HepG2 (cell line): Measurements from ENCODE around the gene NDE1. TPM values are rescaled to one million over a fixed set of nuclear protein-coding genes. Genes with fewer than 3 reads are reported as not detected.

Source experiments
- ATAC-seq: fragments of 200-7000 bp; cut with Tn5 transposase; 3 replicates; pipeline ENCODE4 v1.9.1; 2020; ENCODE audit warnings: mild to moderate bottlenecking, moderate library complexity
- BruUV-seq: library from RNA; stranded (reverse); fragments of 400-500 nt; replicated peaks from 2 replicates; lab custom pipeline; 2021; lab: Mats Ljungman, UMichigan
- CTCF ChIA-PET: fragments of 300-600 bp; formaldehyde crosslinking; extraction: SDS; loops from one replicate; lab custom pipeline; 2021; ENCODE audit warnings: low total read pairs, inconsistent platforms, low intra/inter-chr PET ratio; lab: Yijun Ruan, JAX
- POLR2A ChIA-PET: fragments of 350-600 bp; sonication (Branson Sonifier 250); formaldehyde crosslinking; loops from one replicate; lab custom pipeline; 2020; ENCODE audit warnings: antibody characterized with exemption, inconsistent platforms; lab: Yijun Ruan, JAX
- DNase-seq: peaks from one replicate; pipeline ENCODE4 v3.0.0-alpha.2; 2015; ENCODE audit warnings: low spot score
- FAIRE-seq: peaks from 3 replicates; lab custom pipeline; 2011; peaks lifted over from hg19 to GRCh38; lab: Jason Lieb, UNC
- H2AFZ ChIP-seq: one replicate; pipeline ENCODE4 v1.6.1; 2011; ENCODE audit warnings: low read length, inconsistent platforms
- H3K27ac ChIP-seq: fragments of 300-600 bp; 3 replicates; pipeline ENCODE4 v1.8.0; 2011; ENCODE audit warnings: mixed run types, mild to moderate bottlenecking, mixed read lengths, low read length, inconsistent platforms; ENCODE audit not compliant: insufficient read depth; ENCODE audit errors: extremely low read length
- H3K27me3 ChIP-seq, 2 experiments: fragments of 200-600 bp in 1 of 2; 2 replicates in 1 of 2; 3 replicates in 1 of 2; pipeline versions ENCODE4 v1.6.0 to v1.8.0; 2011; ENCODE audit warnings: low read length in 2 of 2, mild to moderate bottlenecking in 2 of 2, moderate library complexity in 2 of 2, inconsistent platforms in 1 of 2; ENCODE audit not compliant: insufficient read depth in 2 of 2, control insufficient read depth in 1 of 2
- H3K36me3 ChIP-seq, 2 experiments: fragments of 200-600 bp in 1 of 2; replicated peaks in 1 of 2; 2 replicates in 1 of 2; 3 replicates in 1 of 2; pipeline versions ENCODE4 v1.5.1 to v1.8.0; 2011; ENCODE audit warnings: low read length in 2 of 2, inconsistent platforms in 1 of 2; ENCODE audit not compliant: insufficient read depth in 2 of 2, control insufficient read depth in 1 of 2
- H3K4me1 ChIP-seq: 2 replicates; pipeline ENCODE4 v1.5.1; 2012; ENCODE audit warnings: low read length, inconsistent platforms; ENCODE audit not compliant: insufficient read depth
- H3K4me2 ChIP-seq: 2 replicates; pipeline ENCODE4 v1.6.0; 2011; ENCODE audit warnings: low read depth, low read length, inconsistent platforms
- H3K4me3 ChIP-seq, 3 experiments: fragments of 200-600 bp in 1 of 3; sonication (generic), shearing (Covaris generic) in 1 of 3; replicated peaks in 1 of 3; 2 replicates each; pipeline ENCODE4 v1.5.1; 2011 to 2016; ENCODE audit warnings: low read length in 3 of 3, inconsistent platforms in 2 of 3, low read depth in 2 of 3, mild to moderate bottlenecking in 2 of 3, control low read depth in 1 of 3, mixed read lengths in 1 of 3; ENCODE audit not compliant: insufficient read depth in 1 of 3
- H3K79me2 ChIP-seq: one replicate; pipeline ENCODE4 v1.6.1; 2011; ENCODE audit warnings: low read length, inconsistent platforms; ENCODE audit not compliant: insufficient read depth
- H3K9ac ChIP-seq: 2 replicates; pipeline ENCODE4 v1.6.0; 2011; ENCODE audit warnings: mild to moderate bottlenecking, low read depth, low read length, inconsistent platforms; ENCODE audit not compliant: insufficient read depth
- H3K9me3 ChIP-seq: 2 replicates; pipeline ENCODE4 v1.5.1; 2012; ENCODE audit warnings: mild to moderate bottlenecking, low read length
- H4K20me1 ChIP-seq: 2 replicates; pipeline ENCODE4 v1.6.0; 2011; ENCODE audit warnings: inconsistent platforms, mild to moderate bottlenecking, low read length, moderate library complexity; ENCODE audit not compliant: insufficient read depth
- CHCHD3 ChIP-seq: sonication (generic); formaldehyde crosslinking; IDR thresholded peaks from 2 replicates; pipeline ENCODE4 v1.8.0; 2022; ENCODE audit warnings: mild to moderate bottlenecking, missing genetic modification reagents, moderate library complexity
- GABPA ChIP-seq, 2 experiments: IDR thresholded peaks; 2 replicates each; pipeline ENCODE4 v1.6.1; 2011 to 2016; ENCODE audit warnings: low read depth in 2 of 2, low read length in 1 of 2, missing biosample characterization in 1 of 2, missing genetic modification characterization in 1 of 2
- KLF16 ChIP-seq, 2 experiments: sonication (generic) in 1 of 2; formaldehyde crosslinking in 1 of 2; IDR thresholded peaks; 2 replicates each; pipeline versions ENCODE4 v1.6.1 to v1.8.0; 2016 to 2023; ENCODE audit warnings: missing genetic modification reagents in 2 of 2, missing compliant biosample characterization in 1 of 2
- NFIC ChIP-seq: IDR thresholded peaks from 2 replicates; pipeline ENCODE4 v1.6.1; 2012; ENCODE audit warnings: mild to moderate bottlenecking, low read length, inconsistent platforms
- SKI ChIP-seq: fragments of 450-650 bp; IDR thresholded peaks from one replicate; pipeline ENCODE4 v1.6.1; 2018; ENCODE audit warnings: mild to moderate bottlenecking; ENCODE audit not compliant: partially characterized antibody
- ZFP36L2 ChIP-seq: sonication (generic); formaldehyde crosslinking; IDR thresholded peaks from 2 replicates; pipeline ENCODE4 v1.4.0; 2020; ENCODE audit warnings: missing genetic modification reagents
- ZNF230 ChIP-seq: sonication (generic); formaldehyde crosslinking; IDR thresholded peaks from 2 replicates; pipeline ENCODE4 v1.4.0; 2020; ENCODE audit warnings: mild to moderate bottlenecking, missing genetic modification reagents
- ZNF326 ChIP-seq: sonication (generic); formaldehyde crosslinking; IDR thresholded peaks from 2 replicates; pipeline ENCODE4 v1.4.0; 2020; ENCODE audit warnings: missing genetic modification reagents, borderline replicate concordance
- ZNF382 ChIP-seq: sonication (generic); formaldehyde crosslinking; IDR thresholded peaks from 2 replicates; pipeline ENCODE4 v1.5.0; 2020; ENCODE audit warnings: missing genetic modification reagents, mild to moderate bottlenecking, borderline replicate concordance
- ZNF775 ChIP-seq: sonication (generic); formaldehyde crosslinking; IDR thresholded peaks from 2 replicates; pipeline ENCODE4 v1.4.0; 2020; ENCODE audit warnings: missing genetic modification reagents, mild to moderate bottlenecking, moderate library complexity, borderline replicate concordance
- ZNF879 ChIP-seq: sonication (generic); formaldehyde crosslinking; IDR thresholded peaks from 2 replicates; pipeline ENCODE4 v1.8.1; 2023; ENCODE audit warnings: missing genetic modification reagents
- WGBS: methylation state at CpG from one replicate; pipeline ENCODE4 v1.1.6; 2017; ENCODE audit warnings: low lambda C conversion rate; 5-methylcytosine and 5-hydroxymethylcytosine counted together
- in situ Hi-C: cut with HindIII; loops from 2 replicates; pipeline ENCODE4 v1.10.0; 2017; ENCODE audit warnings: low pct_unique_long_range_greater_than_20kb; ENCODE audit not compliant: extremely low pct_ligation_motif_present
- intact Hi-C: fragments of 100-400 bp; cut with micrococcal nuclease; formaldehyde crosslinking; loops from one replicate; pipeline ENCODE4 v1.10.0; 2022; ENCODE audit not compliant: unreplicated experiment
- polyA plus RNA-seq, 8 experiments: library from polyadenylated mRNA; depleted of rRNA in 3 of 8; stranded (reverse) in 7 of 8; unstranded in 1 of 8; fragments of >200 nt; fragmentation: Illumina TruSeq in 4 of 8; extraction: Trizol in 4 of 8; gene quantifications; 2 replicates each; pipeline versions ENCODE4 v1.2.1 to v1.2.3, GENCODE V29; 2011 to 2016; ENCODE audit warnings: low read depth in 4 of 8, missing spikeins in 1 of 8, mixed read lengths in 1 of 8; ENCODE audit not compliant: insufficient read depth in 1 of 8
- total RNA-seq, 5 experiments: library from RNA; depleted of rRNA; stranded (reverse); fragments of >200 nt; fragmentation: Illumina TruSeq; extraction: Trizol; gene quantifications; 2 replicates each; pipeline ENCODE4 v1.2.3, GENCODE V29; 2016; ENCODE audit warnings: low read depth in 1 of 5
- TF ChIP-seq, protein P1 (sequence below): IDR thresholded peaks from 2 replicates; pipeline ENCODE4 v1.6.1; 2016; ENCODE audit warnings: missing genetic modification reagents, missing compliant biosample characterization
- TF ChIP-seq, protein P2 (sequence below): sonication (generic); formaldehyde crosslinking; IDR thresholded peaks from 2 replicates; pipeline ENCODE4 v1.8.1; 2023; ENCODE audit warnings: mild to moderate bottlenecking, missing genetic modification reagents
- TF ChIP-seq, protein P3 (sequence below): sonication (generic); formaldehyde crosslinking; IDR thresholded peaks from 2 replicates; pipeline ENCODE4 v1.4.0; 2020; ENCODE audit warnings: missing genetic modification reagents
- TF ChIP-seq, protein P4 (sequence below): sonication (generic); formaldehyde crosslinking; IDR thresholded peaks from 2 replicates; pipeline ENCODE4 v1.5.1; 2020; ENCODE audit warnings: missing genetic modification reagents, mild to moderate bottlenecking, borderline replicate concordance

NDE1 gene
- total and polyA plus RNA-seq, 2 of the 13 experiments (the other 11 are each of a cell fraction or from before 2014, with no cell fraction given): 40.9 to 72.5 TPM

DNA sequence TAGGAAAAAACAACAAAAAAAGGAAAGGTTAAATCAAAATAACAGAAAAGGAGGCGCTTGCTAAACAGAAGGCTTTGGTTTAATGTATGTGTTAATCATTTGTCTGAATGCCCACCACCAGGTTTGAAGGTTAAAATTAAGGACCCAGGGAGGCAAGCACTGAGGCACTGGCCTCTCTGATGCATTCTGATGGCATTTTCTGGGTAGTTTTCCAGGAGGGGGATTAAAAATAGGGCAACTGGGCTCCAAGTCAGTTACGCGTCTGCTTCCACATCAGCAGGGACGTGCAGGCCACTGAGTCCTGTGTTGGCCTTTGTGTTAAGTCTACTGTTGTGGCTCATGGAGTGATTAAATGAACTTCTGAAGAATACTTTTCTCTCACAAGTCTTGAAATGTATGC is 34.0 kb upstream of the NDE1 start:
- Histone ChIP-seq H3K4me1 (peaks cover 48% of the 10 kb centered on the region), H3K4me3 (no peak overlapping the region), H3K27ac (peak overlapping the region; percentile 69), H3K4me2 (peak overlapping the region; percentile 41), H3K9me3 (no peaks in the 10 kb centered on the region), H3K79me2 (no peaks in the 10 kb centered on the region), H2AFZ (no peak overlapping the region), H4K20me1 (no peaks in the 10 kb centered on the region), H3K27me3 (no peaks in the 10 kb centered on the region), H3K9ac (no peak overlapping the region), H3K36me3 (peaks cover 36 to 69% of the 10 kb centered on the region in 2 experiments)
- TF ChIP-seq, protein P1, sequence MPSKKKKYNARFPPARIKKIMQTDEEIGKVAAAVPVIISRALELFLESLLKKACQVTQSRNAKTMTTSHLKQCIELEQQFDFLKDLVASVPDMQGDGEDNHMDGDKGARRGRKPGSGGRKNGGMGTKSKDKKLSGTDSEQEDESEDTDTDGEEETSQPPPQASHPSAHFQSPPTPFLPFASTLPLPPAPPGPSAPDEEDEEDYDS (CRISPR knock-in tag): no peak
- TF ChIP-seq, protein P2, sequence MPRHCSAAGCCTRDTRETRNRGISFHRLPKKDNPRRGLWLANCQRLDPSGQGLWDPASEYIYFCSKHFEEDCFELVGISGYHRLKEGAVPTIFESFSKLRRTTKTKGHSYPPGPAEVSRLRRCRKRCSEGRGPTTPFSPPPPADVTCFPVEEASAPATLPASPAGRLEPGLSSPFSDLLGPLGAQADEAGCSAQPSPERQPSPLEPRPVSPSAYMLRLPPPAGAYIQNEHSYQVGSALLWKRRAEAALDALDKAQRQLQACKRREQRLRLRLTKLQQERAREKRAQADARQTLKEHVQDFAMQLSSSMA: 0 out of 2 replicates have a peak, but pooled peaks have one; percentile 61
- TF ChIP-seq, protein P3, sequence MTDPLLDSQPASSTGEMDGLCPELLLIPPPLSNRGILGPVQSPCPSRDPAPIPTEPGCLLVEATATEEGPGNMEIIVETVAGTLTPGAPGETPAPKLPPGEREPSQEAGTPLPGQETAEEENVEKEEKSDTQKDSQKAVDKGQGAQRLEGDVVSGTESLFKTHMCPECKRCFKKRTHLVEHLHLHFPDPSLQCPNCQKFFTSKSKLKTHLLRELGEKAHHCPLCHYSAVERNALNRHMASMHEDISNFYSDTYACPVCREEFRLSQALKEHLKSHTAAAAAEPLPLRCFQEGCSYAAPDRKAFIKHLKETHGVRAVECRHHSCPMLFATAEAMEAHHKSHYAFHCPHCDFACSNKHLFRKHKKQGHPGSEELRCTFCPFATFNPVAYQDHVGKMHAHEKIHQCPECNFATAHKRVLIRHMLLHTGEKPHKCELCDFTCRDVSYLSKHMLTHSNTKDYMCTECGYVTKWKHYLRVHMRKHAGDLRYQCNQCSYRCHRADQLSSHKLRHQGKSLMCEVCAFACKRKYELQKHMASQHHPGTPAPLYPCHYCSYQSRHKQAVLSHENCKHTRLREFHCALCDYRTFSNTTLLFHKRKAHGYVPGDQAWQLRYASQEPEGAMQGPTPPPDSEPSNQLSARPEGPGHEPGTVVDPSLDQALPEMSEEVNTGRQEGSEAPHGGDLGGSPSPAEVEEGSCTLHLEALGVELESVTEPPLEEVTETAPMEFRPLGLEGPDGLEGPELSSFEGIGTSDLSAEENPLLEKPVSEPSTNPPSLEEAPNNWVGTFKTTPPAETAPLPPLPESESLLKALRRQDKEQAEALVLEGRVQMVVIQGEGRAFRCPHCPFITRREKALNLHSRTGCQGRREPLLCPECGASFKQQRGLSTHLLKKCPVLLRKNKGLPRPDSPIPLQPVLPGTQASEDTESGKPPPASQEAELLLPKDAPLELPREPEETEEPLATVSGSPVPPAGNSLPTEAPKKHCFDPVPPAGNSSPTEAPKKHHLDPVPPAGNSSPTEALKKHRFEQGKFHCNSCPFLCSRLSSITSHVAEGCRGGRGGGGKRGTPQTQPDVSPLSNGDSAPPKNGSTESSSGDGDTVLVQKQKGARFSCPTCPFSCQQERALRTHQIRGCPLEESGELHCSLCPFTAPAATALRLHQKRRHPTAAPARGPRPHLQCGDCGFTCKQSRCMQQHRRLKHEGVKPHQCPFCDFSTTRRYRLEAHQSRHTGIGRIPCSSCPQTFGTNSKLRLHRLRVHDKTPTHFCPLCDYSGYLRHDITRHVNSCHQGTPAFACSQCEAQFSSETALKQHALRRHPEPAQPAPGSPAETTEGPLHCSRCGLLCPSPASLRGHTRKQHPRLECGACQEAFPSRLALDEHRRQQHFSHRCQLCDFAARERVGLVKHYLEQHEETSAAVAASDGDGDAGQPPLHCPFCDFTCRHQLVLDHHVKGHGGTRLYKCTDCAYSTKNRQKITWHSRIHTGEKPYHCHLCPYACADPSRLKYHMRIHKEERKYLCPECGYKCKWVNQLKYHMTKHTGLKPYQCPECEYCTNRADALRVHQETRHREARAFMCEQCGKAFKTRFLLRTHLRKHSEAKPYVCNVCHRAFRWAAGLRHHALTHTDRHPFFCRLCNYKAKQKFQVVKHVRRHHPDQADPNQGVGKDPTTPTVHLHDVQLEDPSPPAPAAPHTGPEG (CRISPR knock-in tag): no peak
- TF ChIP-seq ZFP36L2 (CRISPR knock-in tag) (no peak), ZNF230 (no peak), ZNF879 (0 out of 2 replicates have a peak, but pooled peaks have one; percentile 43), SKI (no peak), ZNF775 (no peak), ZNF326 (CRISPR knock-in tag) (no peak), ZNF382 (CRISPR knock-in tag) (no peak), GABPA (IDR thresholded peaks at IDR 0.05; ENCODE audit: low read depth, low read length) (no peak), GABPA (CRISPR knock-in tag; IDR thresholded peaks at IDR 0.05; ENCODE audit: low read depth) (no peak), NFIC (0 out of 2 replicates have a peak, but pooled peaks have one; percentile 1), CHCHD3 (CRISPR knock-in tag) (peak; percentile 34; the same call in 1 of the 2 replicates), KLF16 (CRISPR knock-in tag; IDR thresholded peaks at IDR 0.05) (0 out of 4 replicates have a peak, but pooled peaks of 1 of the 2 experiments have one; percentile 7)
- TF ChIP-seq, protein P4, sequence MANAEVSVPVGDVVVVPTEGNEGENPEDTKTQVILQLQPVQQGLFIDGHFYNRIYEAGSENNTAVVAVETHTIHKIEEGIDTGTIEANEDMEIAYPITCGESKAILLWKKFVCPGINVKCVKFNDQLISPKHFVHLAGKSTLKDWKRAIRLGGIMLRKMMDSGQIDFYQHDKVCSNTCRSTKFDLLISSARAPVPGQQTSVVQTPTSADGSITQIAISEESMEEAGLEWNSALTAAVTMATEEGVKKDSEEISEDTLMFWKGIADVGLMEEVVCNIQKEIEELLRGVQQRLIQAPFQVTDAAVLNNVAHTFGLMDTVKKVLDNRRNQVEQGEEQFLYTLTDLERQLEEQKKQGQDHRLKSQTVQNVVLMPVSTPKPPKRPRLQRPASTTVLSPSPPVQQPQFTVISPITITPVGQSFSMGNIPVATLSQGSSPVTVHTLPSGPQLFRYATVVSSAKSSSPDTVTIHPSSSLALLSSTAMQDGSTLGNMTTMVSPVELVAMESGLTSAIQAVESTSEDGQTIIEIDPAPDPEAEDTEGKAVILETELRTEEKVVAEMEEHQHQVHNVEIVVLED: no peak
- in situ Hi-C loops: no loop called here
- no TSS peak for BruUV-seq
- CTCF ChIA-PET: no interaction called here
- WGBS: 97% methylated on average over 4 of the region's 4 CpGs
- no peak for DNase-seq
- POLR2A ChIA-PET: interaction anchor here (0.8 to 3.0 kb wide), 6 partner anchors 10 to 57 kb away, joined by 3 to 23 read pairs (median 4); partner anchors contain the start of gene MARF1
- FAIRE-seq: no peak
- ATAC-seq: peak; percentile 10; the same call in 1 of the 3 replicates
- intact Hi-C loops: no loop called here
